ENCODE results near the gene CCDC185.

Gene CCDC185

GRCh38 chr1:223393275-223394214 is at the start of gene CCDC185:
Gene CCDC185 (plus strand): TSS chr1:223393415. CDS start chr1:223393476, 61 bp downstream.
- no peak for DNase-seq (ENCODE audit: insufficient read length, low spot score)
- FAIRE-seq: no peak

GRCh38 chr1:223343692-223344091 is 49.5 kb upstream of the CCDC185 start:
- no peak for DNase-seq (ENCODE audit: insufficient read length, low spot score)
- FAIRE-seq: no peak

GRCh38 chr1:223344491-223344890 is 48.7 kb upstream of the CCDC185 start:
- FAIRE-seq (no peak), DNase-seq (ENCODE audit: insufficient read length, low spot score) (no peak)

GRCh38 chr1:223345720-223346119 is 47.5 kb upstream of the CCDC185 start:
- DNase-seq (ENCODE audit: insufficient read length, low spot score) (no peak), FAIRE-seq (no peak)

- DNase-seq (ENCODE audit: insufficient read length, low spot score): no peak
- no peak for FAIRE-seq
Observed at GRCh38 chr1:223346311-223346710, 46.9 kb upstream of the CCDC185 start.

GRCh38 chr1:223347583-223347982 is 45.6 kb upstream of the CCDC185 start:
- DNase-seq (ENCODE audit: insufficient read length, low spot score): no peak
- no peak for FAIRE-seq

DNA sequence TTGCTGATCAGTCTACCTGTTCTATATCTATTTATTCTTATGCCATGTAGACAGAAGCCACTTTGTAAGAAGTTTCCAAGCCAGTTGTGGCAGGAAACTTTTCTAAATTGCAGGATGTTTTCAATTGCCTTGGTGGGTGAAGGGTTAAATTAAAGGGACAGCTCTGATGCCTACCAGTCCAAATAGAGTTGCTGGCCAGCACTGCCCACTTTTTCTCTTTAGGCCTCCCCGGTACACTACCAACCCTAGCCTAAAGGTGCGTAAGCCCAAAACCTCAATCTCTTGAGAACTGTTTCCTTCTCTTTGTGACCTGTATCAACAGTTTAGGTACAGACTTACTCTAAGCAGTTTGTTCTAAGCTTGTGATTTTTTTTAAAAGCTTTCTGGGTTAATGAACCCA is 44.8 kb upstream of the CCDC185 start:
- DNase-seq (ENCODE audit: insufficient read length, low spot score) (no peak), FAIRE-seq (no peak)

DNA sequence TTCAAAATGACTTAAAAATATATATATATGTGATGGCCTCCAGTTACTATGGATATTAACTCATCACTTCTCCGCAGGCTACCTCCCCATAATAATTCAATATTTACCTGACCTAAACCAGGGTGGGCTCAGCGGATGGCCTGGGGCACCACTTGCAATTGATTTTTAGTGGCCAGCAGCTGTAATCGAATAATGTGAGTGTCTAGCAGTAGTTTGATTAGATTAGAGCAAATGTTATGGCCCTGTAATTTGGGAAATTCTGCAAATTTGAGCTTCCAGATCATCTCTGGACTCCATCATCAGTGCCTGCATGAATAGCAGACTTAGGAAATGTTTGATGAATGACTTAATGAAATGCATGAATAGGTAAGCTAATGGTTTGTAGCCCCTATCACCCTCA is 44.0 kb upstream of the CCDC185 start:
- DNase-seq (ENCODE audit: insufficient read length, low spot score) (no peak), FAIRE-seq (no peak)

- peak; percentile 31 for FAIRE-seq
- no peak for DNase-seq (ENCODE audit: insufficient read length, low spot score)
Observed at GRCh38 chr1:223350361-223350908, 42.8 kb upstream of the CCDC185 start.

DNA sequence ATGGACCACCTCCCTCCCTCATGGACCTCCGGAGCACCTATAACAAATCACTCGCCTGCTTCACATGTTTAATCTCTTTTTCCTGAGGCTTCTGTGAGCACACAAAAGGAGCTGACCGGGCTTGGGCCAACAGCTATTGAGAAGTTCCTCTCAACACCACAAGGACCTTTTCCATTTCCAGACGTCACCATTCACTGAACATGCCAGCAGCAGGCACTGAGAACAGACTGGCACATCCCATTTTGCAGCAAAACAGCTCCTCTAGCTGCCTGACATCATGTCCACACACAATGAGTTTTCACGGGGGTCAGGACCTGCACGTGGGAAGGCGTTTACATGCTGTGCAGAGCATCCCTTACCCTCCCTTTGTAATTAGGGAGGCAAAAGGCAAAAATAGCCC is 40.3 kb upstream of the CCDC185 start:
- FAIRE-seq (no peak), DNase-seq (ENCODE audit: insufficient read length, low spot score) (no peak)

DNA sequence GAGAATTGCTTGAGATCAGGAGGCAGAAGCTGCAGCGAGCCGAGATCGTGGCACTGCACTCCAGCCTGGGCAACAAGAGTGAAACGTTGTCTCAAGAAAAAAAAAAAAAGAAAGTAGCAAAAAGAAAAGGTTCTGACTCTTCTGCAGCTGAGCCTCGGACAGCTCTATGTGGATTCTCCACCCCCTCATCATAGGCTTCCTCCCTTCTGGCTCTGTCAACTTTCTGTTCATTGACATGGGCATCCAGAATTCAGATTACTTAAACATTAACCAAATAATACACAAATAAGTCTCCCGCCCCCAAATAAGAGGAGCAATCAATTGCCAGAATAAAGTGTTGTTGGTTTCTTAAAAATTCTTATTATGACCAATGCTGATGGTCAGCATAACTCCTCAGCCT is 39.3 kb upstream of the CCDC185 start:
- FAIRE-seq (no peak), DNase-seq (ENCODE audit: insufficient read length, low spot score) (no peak)

- no peak for FAIRE-seq
Observed at GRCh38 chr1:223355699-223356098, 37.5 kb upstream of the CCDC185 start.

DNA sequence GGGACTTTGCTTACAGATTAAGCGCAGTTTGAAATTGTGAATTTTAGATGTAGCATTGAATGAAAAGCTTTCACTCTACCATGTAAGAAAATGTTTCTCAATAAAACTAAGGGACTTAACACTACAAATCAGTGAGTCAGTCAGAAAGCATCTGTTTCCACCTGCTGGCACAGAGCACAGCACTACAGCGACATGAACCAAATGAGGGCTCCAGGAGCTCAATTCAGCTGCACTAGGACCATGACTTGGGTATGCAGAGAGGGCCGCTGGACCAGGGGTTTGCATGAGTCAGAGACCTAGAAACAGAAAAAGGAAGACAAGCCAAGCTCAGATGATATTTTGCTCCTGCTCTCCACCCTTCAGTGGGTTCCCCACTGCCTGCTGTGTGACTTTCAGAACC is 34.4 kb upstream of the CCDC185 start:
- FAIRE-seq (no peak), DNase-seq (ENCODE audit: insufficient read length, low spot score) (no peak)

More at GRCh38 chr1:223355699-223356098, 37.5 kb upstream of the CCDC185 start:
- DNase-seq (ENCODE audit: insufficient read length, low spot score): no peak

DNA sequence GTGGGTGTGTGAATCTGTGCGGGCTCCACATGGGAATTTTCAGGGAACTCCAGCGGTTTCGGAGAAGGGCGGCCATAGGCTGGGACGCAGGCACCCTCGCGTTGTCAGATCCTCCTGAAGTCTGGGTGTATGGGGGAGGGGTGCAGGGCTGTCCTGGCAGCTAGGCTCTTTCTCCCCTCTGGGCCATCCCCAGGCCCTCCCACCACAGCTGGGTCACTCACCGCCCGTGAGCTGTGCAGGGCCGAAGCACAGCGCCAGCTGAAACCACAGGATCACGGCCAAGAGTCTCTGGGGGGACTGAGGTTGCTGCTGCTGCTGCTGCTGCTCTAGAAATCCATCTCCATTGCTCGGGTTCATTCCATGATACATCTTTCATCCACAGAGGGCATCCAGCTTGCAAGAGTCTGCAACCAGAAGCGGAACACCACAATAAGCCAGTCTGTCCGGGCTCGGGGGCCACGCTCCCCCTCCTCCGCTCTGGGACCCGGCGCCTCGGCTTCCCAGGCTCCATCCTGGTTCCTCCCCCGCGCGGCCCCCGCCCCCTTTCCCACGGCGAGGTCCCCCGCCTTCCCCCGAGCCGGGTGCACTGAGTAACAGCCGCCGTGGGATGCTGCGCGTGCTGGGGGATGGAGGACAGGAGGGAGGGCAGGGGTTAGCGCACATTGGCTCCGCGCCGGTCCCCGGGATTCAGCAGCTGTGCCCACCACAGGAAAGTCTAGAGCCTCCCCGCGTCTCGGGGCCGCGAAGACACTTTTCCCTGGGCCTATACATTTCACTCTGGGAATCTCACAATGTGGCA is 30.0 kb upstream of the CCDC185 start:
- no peak for FAIRE-seq
- peak; percentile 11 for DNase-seq (ENCODE audit: insufficient read length, low spot score)

- no peak for FAIRE-seq
- DNase-seq (ENCODE audit: insufficient read length, low spot score): peak; percentile 11
Observed at GRCh38 chr1:223363856-223364684, 29.1 kb upstream of the CCDC185 start, which contains the start of gene SUSD4. Gene SUSD4 (minus strand): TSS chr1:223364176. CDS start chr1:223363425, 751 bp downstream.

DNA sequence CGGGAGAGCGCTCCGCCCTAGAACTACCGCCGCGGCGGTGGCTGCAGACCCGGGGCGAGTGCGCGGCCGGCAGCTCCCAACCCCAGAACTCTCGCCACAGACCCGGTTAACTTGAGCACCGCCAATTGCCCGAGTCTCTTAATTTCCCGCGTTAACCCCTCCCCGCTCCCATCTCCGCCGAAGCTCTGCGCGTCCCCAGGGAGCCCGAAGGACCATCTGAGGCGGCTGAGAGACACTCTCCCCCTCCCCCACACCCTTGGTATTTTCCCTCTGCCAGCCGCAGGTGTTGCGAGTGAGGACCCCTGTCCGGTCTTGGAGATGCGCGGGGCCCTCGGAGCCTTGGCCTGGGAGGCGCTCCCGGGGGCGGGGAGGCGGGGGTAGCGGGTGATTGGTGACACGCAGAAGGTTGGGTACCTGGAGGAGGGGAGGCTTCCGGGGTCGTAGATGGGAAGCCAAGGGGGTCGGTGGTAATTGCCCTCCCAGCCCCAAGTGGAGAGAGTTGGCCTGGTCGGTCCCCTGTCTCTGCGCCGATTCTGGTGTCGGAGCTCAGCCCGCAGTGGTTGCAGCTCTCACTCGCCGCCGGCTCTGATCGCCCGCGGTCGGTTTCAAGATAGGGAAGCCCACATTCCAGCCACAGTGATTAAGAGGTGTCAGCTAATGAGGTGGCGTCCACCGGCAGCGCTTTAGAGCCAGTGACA is 28.4 kb upstream of the CCDC185 start:
- DNase-seq (ENCODE audit: insufficient read length, low spot score): no peak
- FAIRE-seq: no peak

GRCh38 chr1:223374064-223374610 is 19.1 kb upstream of the CCDC185 start:
- FAIRE-seq (no peak), DNase-seq (ENCODE audit: insufficient read length, low spot score) (no peak)

GRCh38 chr1:223378754-223379153 is 14.5 kb upstream of the CCDC185 start:
- FAIRE-seq (no peak), DNase-seq (ENCODE audit: insufficient read length, low spot score) (no peak)

DNA sequence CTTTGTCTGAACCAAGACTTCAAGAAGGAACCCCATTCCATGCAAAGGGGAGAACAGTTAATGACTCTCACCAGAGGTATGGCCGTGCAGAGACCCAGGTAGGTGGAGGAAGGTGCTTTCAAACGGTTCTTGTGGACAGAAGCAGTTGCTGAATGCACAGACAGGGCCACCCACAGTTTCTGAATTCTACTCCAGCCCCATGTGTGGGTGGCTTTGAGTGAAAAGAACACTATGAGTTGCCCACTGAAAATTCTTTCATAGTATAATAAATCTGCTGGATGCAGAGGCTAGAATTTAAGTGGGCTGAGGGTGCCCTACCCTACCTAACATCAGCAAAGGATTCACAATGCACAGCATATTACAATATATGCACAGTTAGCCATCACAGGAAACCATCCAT is 7.2 kb upstream of the CCDC185 start:
- DNase-seq (ENCODE audit: insufficient read length, low spot score) (no peak), FAIRE-seq (no peak)

Data from HTR-8/SVneo (cell line).